Upper lobe of right lung (tissue), 1 donor: ENCODE data around the gene GULP1. TPM values are rescaled to one million over a fixed set of nuclear protein-coding genes. Genes with fewer than 3 reads are reported as not detected.

Experiments used
- ATAC-seq: fragments of 200-7000 bp; cut with Tn5 transposase; one replicate; pipeline ENCODE4 v1.9.1; 2020; ENCODE audit warnings: mild to moderate bottlenecking, moderate library complexity
- DNase-seq: peaks from one replicate; pipeline ENCODE4 v3.0.0-alpha.2; 2020
- H3K27ac ChIP-seq: fragments of 200-600 bp; one replicate; pipeline ENCODE4 v1.8.0; 2022
- H3K27me3 ChIP-seq: fragments of 200-600 bp; one replicate; pipeline ENCODE4 v1.8.0; 2022; ENCODE audit warnings: mild to moderate bottlenecking
- H3K36me3 ChIP-seq: fragments of 200-600 bp; one replicate; pipeline ENCODE4 v1.8.0; 2022
- H3K4me1 ChIP-seq: fragments of 200-600 bp; one replicate; pipeline ENCODE4 v1.8.0; 2022
- H3K4me3 ChIP-seq: fragments of 200-600 bp; one replicate; pipeline ENCODE4 v1.8.0; 2022; ENCODE audit warnings: mild to moderate bottlenecking
- H3K9me3 ChIP-seq: fragments of 200-600 bp; one replicate; pipeline ENCODE4 v1.8.0; 2022
- CTCF ChIP-seq: fragments of 200-600 bp; IDR thresholded peaks from one replicate; pipeline ENCODE4 v1.8.0; 2022; ENCODE audit warnings: antibody characterized with exemption
- intact Hi-C: fragments of 100-400 bp; cut with DNase I; formaldehyde crosslinking; loops from one replicate; pipeline ENCODE4 v1.11.0; 2022
- total RNA-seq: library from RNA; stranded (reverse); fragmentation: NEBNext Ultra II Directional; extraction: Animal tissue kit (Norgen Biotek cat#: 25700); gene quantifications from one replicate; pipeline ENCODE4 v1.2.1, GENCODE V29; 2021
- donor health status: DM: no; HTN: yes; CAD: no; lungs with severe emphysema.

GULP1 gene
- total RNA-seq, 1 donor from 2014 or later: 30.6 TPM

GRCh38 chr2:188576006-188576405 lies 284.3 kb downstream of the GULP1 start:
- no peak for TF ChIP-seq CTCF
- H3K36me3 ChIP-seq: no peaks in the 10 kb centered on the region
- intact Hi-C loops: no loop called here

GRCh38 chr2:188576651-188577050 lies 285.0 kb downstream of the GULP1 start:
- no peaks in the 10 kb centered on the region for H3K36me3 ChIP-seq
- no peak overlapping the region for H3K27ac ChIP-seq
- no peak overlapping the region for H3K4me3 ChIP-seq
- H3K27me3 ChIP-seq: no peaks in the 10 kb centered on the region
- intact Hi-C loops: no loop called here
- no peaks in the 10 kb centered on the region for H3K4me1 ChIP-seq
- H3K9me3 ChIP-seq: no peaks in the 10 kb centered on the region
- DNase-seq (no peak), ATAC-seq (no peak)
- no peak for TF ChIP-seq CTCF

More at GRCh38 chr2:188576006-188576405, 284.3 kb downstream of the GULP1 start:
- DNase-seq (no peak), ATAC-seq (no peak)
- H3K4me3 ChIP-seq: no peak overlapping the region
- H3K27me3 ChIP-seq: no peaks in the 10 kb centered on the region
- no peaks in the 10 kb centered on the region for H3K4me1 ChIP-seq
- H3K9me3 ChIP-seq: no peaks in the 10 kb centered on the region
- no peak overlapping the region for H3K27ac ChIP-seq

GRCh38 chr2:188577231-188577630 lies 285.6 kb downstream of the GULP1 start:
- Histone ChIP-seq H3K27ac (no peak overlapping the region), H3K4me3 (no peak overlapping the region), H3K4me1 (no peaks in the 10 kb centered on the region), H3K27me3 (no peaks in the 10 kb centered on the region), H3K36me3 (no peaks in the 10 kb centered on the region), H3K9me3 (no peaks in the 10 kb centered on the region)
- ATAC-seq (no peak), DNase-seq (no peak)
- intact Hi-C loops: no loop called here
- no peak for TF ChIP-seq CTCF

GRCh38 chr2:188580738-188581137 lies 289.1 kb downstream of the GULP1 start:
- no peaks in the 10 kb centered on the region for H3K9me3 ChIP-seq
- no peaks in the 10 kb centered on the region for H3K27me3 ChIP-seq
- intact Hi-C loops: no loop called here
- H3K27ac ChIP-seq: no peak overlapping the region
- ATAC-seq (no peak), DNase-seq (no peak)
- TF ChIP-seq CTCF: no peak
- H3K4me3 ChIP-seq: no peak overlapping the region
- H3K36me3 ChIP-seq: no peaks in the 10 kb centered on the region
- H3K4me1 ChIP-seq: no peaks in the 10 kb centered on the region

- H3K27ac ChIP-seq: no peak overlapping the region
- intact Hi-C loops: no loop called here
- H3K4me1 ChIP-seq: no peaks in the 10 kb centered on the region
- no peak overlapping the region for H3K4me3 ChIP-seq
- ATAC-seq (no peak), DNase-seq (no peak)
- H3K27me3 ChIP-seq: no peaks in the 10 kb centered on the region
- H3K9me3 ChIP-seq: no peaks in the 10 kb centered on the region
- H3K36me3 ChIP-seq: no peaks in the 10 kb centered on the region
- no peak for TF ChIP-seq CTCF
These were observed 290.5 kb downstream of the GULP1 start for GRCh38 chr2:188582211-188582610.

- Histone ChIP-seq H3K4me1 (no peaks in the 10 kb centered on the region), H3K27me3 (no peaks in the 10 kb centered on the region), H3K36me3 (no peaks in the 10 kb centered on the region), H3K9me3 (no peaks in the 10 kb centered on the region), H3K27ac (no peak overlapping the region), H3K4me3 (no peak overlapping the region)
- no peak for TF ChIP-seq CTCF
- DNase-seq (no peak), ATAC-seq (no peak)
- intact Hi-C loops: no loop called here
These were observed 296.6 kb downstream of the GULP1 start for GRCh38 chr2:188588235-188588634.
